Stimulated activated naive CD8-positive, alpha-beta T cell treated with anti-CD3 and anti-CD28 coated beads, Interleukin-15, Interleukin-2, amounts not matched to agents 100 U/mL and 50 U/mL, for 24 hours (primary cell): Measurements from ENCODE around the gene PKP1.
A peak's percentile ranks its signal among the peaks of the same experiment; 100 is the strongest.
"Not testable (repeated sequence)": the region's sequence is repeated elsewhere in the genome, so short reads cannot be mapped to it uniquely, and the experiment has no call there.

Experiments used
- ATAC-seq: fragments of 150-1000 bp; cut with Tn5 transposase; one replicate; pipeline ENCODE4 v1.10.0; 2021
- DNase-seq: peaks from one replicate; pipeline ENCODE4 v3.0.0; 2021

Gene PKP1

GRCh38 chr1:201282931-201283829 lies at the start of gene PKP1:
Gene PKP1 (plus strand): TSS chr1:201283506. CDS start chr1:201283703, 197 bp downstream.
- DNase-seq (peak; percentile 47), ATAC-seq (peak; percentile 85)

GRCh38 chr1:201239646-201240045 lies 43.7 kb upstream of the PKP1 start:
- ATAC-seq = not testable (repeated sequence)

GRCh38 chr1:201240171-201240570 lies 43.1 kb upstream of the PKP1 start:
- ATAC-seq = no peak
- no peak for DNase-seq

More at GRCh38 chr1:201239646-201240045, 43.7 kb upstream of the PKP1 start:
- not testable (repeated sequence) for DNase-seq

- no peak for ATAC-seq
- no peak for DNase-seq
Measured at GRCh38 chr1:201241736-201242135, 41.6 kb upstream of the PKP1 start.

GRCh38 chr1:201245082-201245481 lies 38.2 kb upstream of the PKP1 start:
- ATAC-seq = no peak
- DNase-seq = no peak

GRCh38 chr1:201248721-201249559 lies 34.4 kb upstream of the PKP1 start:
- DNase-seq = no peak

GRCh38 chr1:201250326-201251011 lies 32.8 kb upstream of the PKP1 start:
- ATAC-seq (no peak), DNase-seq (no peak)

More at GRCh38 chr1:201248721-201249559, 34.4 kb upstream of the PKP1 start:
- ATAC-seq = no peak

GRCh38 chr1:201251411-201251810 lies 31.9 kb upstream of the PKP1 start:
- ATAC-seq (no peak), DNase-seq (no peak)

GRCh38 chr1:201251851-201252430 lies 31.4 kb upstream of the PKP1 start:
- no peak for DNase-seq

GRCh38 chr1:201252944-201253371 lies 30.3 kb upstream of the PKP1 start:
- DNase-seq = no peak
- ATAC-seq = no peak

More at GRCh38 chr1:201251851-201252430, 31.4 kb upstream of the PKP1 start:
- ATAC-seq = no peak

GRCh38 chr1:201253411-201253810 lies 29.9 kb upstream of the PKP1 start:
- DNase-seq = no peak
- ATAC-seq = no peak

GRCh38 chr1:201253906-201254624 lies 29.2 kb upstream of the PKP1 start:
- ATAC-seq = no peak
- DNase-seq = no peak

- DNase-seq (peak; percentile 81), ATAC-seq (peak; percentile 65)
Measured at GRCh38 chr1:201254625-201255478, 28.5 kb upstream of the PKP1 start.

- no peak for ATAC-seq
- DNase-seq = no peak
Measured at GRCh38 chr1:201255479-201256362, 27.6 kb upstream of the PKP1 start.

- not testable (repeated sequence) for DNase-seq, ATAC-seq
Measured at GRCh38 chr1:201258132-201258531, 25.2 kb upstream of the PKP1 start.

- ATAC-seq = no peak
Measured at GRCh38 chr1:201258763-201259230, 24.5 kb upstream of the PKP1 start.

GRCh38 chr1:201259476-201260235 lies 23.6 kb upstream of the PKP1 start:
- ATAC-seq = no peak
- DNase-seq = no peak

More at GRCh38 chr1:201258763-201259230, 24.5 kb upstream of the PKP1 start:
- no peak for DNase-seq

- DNase-seq = no peak
- ATAC-seq = no peak
Measured at GRCh38 chr1:201260236-201260590, 23.1 kb upstream of the PKP1 start.
